ENCODE data around the gene LAMB3.
A peak's percentile ranks its signal among the peaks of the same experiment; 100 is the strongest.

LAMB3 gene

DNA sequence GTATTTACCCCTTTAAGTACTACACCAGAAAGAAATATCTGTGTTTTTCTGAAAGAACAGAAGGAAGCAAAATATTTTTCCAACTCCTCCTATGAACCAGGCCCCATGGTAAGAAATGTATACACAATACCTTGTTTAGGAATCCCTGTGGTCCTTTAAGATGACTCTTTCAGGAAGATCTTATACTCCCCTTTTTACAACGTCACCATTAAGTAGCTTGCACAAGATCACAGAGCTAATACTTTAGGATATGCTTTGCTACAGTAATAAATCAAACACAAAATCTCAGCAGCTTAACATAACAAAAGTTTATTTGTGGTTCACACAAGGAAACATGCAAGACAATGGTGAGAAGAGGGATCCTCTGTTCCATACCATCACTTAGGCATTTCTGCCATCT is 8.8 kb upstream of the LAMB3 start:
- DNase-seq: no peak

DNA sequence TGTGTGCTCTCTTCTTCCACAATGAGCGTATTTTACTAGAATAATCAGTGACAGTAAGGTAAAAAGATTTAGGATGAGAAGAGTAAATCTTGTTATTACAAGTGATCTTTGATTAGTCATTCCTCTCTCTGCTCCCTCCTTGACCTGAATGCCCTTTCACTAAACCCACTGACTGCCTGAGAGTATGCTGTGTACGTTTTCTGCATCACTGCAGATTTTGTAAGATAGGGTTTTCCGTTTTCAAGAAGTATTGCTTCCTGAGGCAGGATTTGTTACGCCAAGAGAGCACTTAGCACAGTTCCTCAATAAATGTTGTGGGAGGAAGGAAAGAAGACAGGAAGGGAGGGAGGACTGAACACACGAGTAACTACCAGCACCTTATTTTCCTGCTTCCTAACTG is 7.7 kb upstream of the LAMB3 start:
- DNase-seq: peak; percentile 96 to 98

DNA sequence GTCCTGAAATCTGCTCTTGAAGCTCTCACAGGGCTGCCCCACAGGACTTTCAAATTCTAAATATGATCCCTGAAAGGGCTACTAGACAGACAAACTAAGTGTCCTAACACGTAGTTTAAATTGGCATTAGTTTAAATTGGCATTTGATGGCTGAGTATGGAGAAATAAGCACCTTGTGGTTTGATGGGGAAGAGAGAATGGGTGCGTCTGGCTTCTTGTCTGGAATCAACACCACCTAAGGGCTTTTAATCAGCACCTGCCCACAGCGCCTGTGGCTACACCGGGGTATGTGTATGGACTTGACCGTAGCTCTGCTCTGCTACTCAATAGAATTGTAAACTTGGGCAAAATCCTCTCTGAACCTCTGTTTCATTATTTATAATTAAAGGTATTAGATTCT is 5.7 kb upstream of the LAMB3 start:
- DNase-seq: no peak

DNA sequence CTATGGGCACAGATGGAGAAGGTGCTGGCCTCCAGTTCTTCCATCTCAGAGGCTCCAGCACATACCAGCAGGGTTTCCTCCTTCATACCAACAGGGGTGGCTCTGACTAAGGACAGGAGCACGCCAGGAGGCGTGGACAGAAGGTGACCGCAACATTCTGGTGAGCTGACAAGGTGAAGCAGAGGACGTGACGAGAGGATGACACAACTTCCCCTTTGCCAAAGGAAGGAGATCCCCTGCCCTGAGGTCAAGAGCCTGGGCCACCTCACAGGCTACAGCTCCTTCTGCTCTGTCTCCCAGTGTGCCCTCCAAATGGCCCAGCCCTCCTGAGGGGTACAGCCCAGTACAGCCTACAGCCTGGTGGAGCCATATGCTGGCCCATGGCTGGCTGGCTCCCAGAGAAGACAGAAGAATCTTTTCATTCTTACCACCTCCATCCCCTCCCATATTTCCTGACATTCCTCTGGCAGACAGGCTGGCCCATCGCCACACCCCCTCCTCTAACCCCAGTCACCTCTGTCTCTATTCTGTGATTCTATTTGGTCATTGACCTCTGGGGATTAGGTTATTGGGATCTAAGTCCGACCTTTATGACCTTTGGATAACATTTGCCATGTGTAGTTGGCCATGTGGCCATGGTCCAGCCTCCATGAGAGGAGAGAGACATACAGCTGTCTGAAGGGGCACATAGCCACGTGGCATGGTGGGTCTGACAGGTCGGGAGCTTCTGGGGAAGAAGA is 5.1 kb upstream of the LAMB3 start:
- peak; percentile 65 to 85 for DNase-seq

DNA sequence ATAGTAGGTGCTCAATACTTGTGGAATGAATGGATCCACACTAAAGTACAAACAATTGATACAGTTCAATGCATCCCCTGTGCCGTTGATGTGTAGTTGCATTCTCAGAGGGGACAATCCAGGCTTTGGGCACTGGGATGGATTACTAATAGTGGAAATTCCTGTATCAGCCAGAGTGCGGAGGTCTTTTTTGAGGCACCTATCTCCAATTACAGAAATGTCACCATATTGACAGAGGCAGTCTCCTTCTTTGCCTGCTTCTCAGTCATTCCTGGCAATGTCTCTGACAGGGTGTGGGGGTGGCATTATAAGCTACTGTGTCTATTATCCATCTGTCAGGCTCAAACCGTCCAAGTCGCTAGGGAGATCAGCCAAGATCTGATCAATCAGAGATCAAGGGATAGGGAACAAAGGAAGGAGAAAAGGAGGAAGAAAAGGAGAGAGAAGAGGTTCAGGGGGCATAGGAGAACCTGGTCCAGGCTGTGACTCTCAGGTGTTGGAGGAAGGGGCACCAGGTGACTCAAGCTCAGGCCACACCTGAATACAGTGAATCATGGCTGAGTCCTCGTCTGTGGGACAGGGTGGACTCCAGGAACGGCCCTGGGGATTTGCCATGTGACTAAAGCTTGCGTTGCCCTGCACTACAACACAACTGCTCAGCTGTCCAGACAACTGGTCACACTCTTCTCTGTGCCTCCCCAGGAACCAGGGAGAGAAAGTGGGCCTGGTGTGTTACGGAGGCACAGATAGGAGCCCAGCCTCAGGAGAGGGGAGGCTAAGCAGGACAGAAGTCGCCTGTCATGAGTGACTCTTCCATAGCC is 3.4 kb upstream of the LAMB3 start:
- DNase-seq: no peak

DNA sequence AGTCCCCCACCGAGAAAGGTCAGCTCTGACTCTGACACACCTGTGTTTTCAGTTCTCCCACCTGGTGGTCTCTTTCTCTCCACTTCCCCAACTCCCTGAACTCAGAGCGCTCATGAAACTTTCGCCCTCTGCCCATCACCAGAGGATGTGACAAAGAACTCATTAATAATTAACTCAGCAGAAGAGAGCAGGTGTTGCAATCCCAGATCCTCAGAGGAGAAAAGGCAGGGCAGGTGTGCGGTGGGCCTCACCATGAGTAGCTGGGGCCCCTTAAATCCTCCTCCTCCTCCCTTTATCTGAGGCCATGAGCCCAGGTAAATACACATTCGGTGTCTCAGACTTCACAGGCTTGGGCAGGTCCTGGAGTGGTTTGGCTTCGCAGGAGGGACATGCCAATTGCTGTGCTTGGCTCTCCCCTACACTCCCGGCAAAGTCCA is 1.7 kb upstream of the LAMB3 start:
- DNase-seq: no peak

DNA sequence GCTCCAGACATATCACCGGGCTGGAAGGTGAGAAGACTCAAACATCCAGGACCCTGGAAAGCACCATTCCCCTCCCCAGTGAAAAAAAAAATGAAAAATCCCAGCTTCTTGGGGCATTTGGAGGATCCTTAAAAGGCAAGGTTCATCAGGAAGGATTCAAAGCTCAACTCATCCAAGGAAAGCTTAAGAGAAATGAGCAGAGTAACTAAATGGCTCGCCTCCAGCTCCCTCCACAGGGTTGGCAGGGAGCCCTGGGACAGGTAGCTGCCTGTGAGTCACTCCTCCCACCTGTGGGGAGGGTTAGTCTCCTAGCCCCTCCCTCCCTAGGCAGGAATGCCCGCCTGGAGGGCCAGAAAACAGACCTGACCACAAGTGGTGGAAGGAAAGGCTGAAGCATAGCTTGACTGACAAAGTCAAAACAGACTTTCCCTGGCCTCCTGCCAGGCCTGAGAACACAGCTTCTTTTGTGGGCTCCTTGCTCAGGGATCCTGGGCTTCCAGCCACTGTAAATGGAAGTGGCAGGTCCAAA is 712 bp upstream of the LAMB3 start:
- peak in 1 of 2 donors; percentile 35 for DNase-seq

DNA sequence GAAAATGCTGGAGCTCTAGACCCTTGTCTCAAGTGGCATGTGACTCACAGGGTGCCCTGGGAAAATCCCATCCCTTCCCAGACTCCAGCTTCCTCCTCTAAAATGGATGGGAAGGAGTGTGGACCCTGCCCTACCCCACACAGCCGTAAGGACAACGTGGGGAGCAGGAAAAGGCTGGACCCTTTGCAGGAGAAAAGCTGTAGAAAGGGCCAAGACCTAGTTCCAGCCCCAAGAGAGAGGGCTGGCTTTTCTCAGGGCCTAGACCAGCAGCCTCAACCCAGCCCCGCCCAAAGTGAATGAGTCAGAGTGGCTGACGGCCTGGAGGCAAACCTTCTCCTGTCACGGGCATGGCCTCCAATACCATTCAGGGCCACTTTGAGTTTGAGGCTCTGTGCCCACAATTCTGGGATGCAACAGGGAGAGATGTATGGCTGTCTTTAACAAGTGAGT is 1.1 kb downstream of the LAMB3 start:
- peak; percentile 85 to 88 for DNase-seq

DNA sequence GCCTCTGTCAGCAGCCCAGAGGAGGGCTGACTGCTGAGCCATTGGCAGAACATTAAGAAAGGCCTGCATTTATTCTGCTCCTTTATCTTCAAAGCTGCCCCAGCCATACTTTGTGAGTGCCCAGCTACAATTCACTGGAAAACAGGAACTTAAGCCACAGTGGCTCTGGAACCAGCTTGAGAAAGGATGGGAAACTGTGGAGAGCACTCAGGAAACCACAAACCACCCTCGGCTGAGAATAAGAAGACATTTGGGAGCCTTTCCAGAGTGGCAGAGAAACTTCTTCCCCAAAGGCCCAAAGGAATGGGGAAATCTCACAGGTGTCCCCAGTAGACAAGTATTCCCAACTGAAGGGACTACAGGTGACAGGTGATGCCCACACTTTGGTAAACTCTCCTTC is 1.8 kb downstream of the LAMB3 start:
- peak; percentile 78 to 82 for DNase-seq

DNA sequence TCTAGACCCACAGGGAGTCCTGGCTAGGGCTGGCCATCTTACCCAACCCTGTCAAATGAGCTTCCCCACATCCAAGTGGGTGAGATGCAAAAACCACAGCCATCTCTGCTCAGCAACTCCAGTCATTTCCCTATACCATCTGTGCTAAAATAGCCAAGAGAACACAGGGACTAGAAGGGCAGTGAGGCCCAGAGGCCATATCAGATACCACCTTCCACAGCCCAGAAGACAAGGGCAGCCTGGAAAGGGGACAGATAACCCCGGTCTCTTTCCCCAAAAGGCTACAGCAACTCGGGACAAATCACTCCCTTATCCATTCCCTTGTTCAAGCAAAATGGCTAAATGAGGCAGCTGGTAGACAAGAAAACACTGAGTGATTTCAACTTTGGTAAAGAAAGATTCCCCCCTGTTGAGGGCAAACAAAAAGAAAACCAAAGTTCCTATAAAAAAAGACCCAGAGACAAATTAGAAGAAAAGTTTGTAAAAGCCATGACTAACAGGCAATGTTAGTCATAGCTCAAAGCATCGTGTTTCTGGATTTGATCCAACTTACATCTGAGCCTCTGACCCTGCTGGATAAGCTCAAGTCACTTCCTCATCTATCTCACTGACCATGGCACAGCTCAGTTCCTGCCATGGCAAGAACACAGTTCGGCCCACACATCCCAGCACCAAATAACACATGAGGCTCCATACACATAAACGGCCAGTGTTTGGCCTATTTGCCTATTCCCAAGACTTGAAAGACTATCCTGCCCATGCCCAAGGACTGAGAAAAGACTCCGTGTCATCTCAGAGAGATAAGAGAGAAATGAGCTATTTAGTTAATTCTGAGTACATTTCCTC is 3.1 kb downstream of the LAMB3 start:
- peak; percentile 89 to 95 for DNase-seq

DNA sequence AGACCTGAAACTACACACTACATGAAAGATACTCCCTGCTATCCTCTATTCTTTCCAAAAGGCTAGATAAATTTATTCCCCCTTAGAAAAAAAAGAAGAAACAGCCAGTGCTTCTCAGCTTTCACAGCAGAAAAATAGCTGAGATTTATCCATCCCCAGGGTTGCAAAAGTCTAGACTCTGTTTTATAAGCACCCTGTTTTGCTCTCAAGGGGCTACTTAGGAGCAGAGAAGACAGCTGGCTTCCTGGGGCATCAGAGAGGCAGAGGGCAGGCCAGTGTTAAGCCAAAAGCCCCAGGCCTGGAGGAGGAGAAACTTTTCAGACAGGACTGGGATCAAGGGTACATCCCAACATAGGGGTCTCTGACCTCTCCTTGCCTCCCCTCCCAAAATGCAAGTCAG is 3.9 kb downstream of the LAMB3 start:
- DNase-seq: no peak

DNA sequence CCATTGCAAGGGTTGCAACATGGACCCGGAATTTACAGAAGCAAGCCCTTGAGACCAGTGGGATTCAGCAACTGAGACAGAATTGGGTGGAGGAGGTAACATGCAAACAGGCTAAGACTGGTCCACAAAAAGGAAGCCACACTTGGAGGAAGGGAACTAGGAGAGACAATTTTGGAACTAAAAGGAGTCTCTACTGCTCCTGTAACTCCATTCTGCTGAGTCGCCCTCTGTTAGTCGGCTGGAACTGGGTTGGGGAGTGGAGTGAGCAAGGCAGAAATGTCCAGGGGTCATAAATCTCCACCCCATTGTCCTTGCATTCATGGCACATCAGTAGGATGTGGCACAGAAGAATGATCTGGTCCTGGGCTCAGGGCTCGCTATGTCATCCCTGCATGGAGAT is 5.1 kb downstream of the LAMB3 start:
- peak; percentile 57 to 64 for DNase-seq

DNA sequence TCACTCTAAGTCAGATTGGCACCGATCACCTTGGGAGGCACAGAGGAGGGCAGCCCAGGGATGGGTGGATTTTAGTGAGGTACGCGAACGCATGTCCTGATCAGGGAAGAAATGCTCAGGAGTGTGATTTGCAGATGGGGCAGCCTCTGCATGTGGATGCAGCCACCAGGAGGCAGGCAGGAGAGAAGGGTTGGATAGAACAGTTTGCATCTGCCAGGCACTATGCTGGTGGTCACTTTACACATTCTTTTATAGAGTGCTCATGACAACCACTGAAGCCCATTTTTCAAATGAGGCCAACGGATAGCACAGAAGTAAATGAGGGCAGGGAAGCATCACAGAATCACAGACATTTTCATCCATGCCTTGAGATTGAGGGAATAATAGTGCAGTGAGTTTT is 5.7 kb downstream of the LAMB3 start:
- no peak for DNase-seq

DNA sequence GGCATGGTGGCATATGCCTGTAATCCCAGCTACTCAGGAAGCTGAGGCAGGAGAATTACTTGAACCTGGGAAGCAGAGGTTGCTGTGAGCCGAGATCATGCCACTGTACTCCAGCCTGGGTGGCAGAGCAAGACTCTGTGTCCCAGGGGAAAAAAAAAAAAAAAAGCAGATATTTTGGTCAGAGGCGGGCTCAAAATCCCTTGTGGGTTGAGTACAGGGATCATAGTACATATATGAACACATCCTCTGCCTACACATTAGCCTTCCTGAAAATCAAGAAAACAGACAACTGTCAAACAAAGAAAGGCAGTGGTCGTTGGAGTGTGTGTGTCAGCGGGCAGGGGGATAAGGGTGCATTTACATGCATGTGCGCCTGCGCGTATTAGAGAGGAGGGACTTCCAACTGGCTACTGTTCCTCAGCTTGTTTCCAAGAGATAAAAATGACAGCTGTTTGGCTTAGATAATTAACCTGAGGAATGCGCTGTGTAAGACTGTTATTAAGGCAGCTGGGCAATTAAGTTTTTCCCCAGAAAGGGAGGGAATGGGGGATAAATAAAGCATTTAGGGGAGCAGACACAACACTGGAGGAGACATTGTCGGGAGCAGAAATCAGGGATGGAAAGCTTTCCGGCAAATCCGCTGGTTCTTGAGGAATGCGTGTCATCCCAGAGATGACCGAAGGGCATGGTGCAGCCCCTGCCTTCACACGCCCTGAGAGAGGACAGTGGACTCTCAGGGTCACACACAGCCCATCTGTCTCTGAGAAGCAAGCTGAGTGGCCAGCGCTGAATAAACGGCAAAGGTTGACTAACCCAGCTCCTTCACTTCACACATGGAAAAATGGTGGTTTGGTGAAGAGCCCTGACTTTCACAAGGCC is 6.4 kb downstream of the LAMB3 start:
- no peak for DNase-seq

DNA sequence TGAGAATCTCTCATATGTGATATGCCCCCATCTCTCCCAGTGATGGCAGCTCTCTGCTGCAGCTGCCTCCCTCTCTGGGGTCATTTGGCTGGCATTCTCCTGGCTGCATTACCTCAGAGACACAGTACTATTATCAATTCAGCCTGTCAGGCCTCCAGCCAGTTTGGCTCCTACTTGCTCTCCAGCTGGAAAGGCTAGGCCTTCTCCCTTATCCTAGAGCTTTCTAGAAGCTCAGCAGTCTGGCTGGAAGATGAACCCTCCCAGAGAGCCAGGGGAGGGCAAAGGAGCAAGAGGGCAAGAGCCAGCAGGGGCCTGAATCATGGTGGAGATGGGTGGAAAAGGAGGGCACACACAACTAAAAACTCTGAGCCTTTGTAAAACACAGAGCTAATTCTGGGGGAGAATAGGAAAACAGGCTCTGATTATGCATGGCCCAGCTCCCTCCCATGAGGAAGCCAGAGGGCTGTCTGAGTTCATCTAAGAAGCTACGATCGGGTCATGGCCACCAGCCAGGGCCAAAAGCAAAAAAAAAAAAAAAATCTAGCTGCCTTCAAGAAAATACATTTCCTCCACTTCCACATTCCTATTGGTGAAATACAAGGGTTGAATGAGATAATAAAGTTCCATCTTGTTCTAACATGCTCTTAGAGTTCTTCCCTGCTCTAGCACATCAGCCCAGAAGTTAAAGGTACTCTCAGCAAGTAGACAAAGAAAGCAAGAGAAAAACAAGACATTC is 8.8 kb downstream of the LAMB3 start:
- peak in 1 of 2 donors; percentile 34 for DNase-seq

DNA sequence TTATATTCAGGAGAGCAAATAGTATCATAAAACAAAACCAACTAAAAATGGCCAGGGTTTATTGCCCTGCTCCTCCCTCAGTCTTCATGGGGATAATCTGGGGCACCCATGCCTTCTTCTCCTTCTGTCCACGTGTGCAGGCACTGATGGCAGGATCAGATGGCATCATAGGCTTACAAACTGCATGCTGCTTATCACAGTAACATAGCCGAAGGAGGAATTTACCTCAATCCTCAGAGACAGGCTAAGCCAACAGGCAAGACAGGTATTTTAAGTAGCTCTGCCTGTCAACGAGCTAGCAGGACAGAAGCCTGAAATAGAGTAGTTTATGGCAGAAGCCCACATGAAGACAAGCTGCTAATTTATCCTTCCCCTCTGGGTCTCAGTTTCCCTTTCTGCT is 9.4 kb downstream of the LAMB3 start:
- no peak for DNase-seq

DNA sequence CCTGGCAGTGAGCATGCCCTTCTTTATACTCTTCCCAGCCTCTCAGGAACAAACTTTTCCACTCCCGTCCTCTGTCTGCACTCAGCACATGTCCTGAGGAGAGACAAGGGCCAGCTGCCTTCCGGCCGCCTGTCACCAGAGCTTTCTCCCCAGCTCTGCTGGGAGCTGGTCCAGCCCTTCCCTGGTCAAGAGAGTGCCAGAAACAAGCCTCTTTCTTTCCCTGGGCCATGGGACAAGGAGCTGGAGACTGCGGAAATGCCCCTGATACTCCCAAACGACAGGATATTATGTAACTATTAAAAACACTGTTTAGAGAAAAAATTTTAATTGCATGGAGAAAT is 10.4 kb downstream of the LAMB3 start:
- no peak for DNase-seq

DNA sequence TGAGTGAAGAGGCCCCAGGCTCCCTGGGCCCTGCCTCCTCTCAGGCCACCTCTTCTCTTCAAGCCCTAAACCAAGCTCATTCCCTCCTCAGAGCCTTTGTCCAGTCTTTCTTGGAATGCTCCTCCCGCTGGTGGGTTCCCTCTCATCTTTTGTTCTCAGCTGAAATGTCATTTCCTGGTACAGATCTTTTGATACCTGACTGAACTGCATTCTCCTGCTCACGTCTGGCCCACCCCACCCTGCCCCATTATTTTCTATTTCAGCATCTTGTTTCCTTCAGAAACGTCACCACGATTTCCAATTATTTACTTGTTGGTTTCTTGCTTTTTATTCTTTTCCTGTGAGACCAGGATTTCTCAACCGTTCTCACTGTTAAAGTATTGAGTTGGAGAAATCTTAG is 16.4 kb downstream of the LAMB3 start:
- DNase-seq: no peak

DNA sequence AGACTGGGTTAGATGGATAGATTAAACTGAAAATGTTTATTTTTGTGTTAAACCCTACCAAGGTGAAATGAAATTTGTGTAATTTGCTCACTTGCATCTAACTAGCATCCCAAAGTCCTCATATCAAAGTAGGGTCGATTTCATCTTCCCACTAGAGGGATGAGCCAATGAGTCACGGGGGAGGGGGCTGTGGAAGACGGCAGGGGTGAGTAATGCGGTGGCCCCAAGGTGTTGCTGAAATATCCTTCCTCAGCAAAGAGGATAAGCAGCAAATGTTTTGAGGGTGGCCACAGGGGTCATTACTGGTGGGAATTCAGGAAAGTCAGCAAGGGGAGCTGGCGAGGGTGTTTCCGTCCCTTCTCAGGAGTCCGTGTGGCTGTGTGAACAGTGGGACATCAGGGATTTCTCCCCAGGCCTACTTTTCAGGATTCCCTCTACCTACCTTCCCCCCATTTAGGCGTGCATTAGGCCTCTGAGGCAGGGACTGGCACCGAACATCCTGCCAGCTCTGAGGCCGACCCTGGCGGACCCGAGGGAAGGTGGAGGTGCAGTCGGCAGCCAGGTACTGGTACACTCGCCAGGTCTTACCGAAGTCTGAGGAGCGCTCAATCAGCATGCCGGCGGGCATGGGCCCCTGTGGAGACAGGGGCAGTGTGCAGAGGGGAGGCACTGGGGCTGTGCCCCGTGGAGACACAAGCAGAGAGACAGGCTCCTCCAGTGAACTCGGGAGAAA is 18.1 kb downstream of the LAMB3 start:
- DNase-seq: no peak

DNA sequence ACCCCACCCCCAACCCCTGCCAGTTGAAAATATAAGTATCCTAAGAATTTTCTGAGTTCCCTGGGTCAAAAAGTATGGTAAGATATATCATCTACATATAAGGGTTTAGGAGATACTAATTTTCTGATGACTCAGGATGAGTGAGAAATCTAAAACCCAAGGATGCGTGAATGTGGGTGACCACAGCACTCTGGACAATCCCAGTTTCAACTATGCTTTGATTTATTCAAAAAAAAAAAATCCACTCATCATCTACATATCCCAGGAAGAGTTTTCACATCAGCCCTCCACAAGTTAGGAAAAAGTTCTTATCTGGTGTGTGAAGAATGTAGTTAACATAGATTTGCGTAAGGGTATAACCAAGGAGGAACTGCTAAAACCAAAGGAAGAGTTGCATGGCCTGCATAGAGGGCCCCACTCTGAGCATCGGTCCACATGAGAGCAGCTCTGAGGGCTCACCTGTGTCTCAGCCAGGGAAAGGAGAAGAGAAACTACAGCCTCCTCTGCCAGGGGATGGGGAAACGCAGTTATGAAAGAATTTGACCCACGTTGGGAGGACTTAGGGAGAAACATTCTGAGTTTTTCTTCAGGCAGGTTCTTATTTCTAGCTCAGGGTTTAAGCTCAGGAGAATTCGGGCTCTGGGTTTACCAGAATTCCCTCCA is 18.8 kb downstream of the LAMB3 start:
- no peak for DNase-seq

Measured in inflammatory macrophage treated with lipopolysaccharide for 1 hour (primary cell).